Left lobe of liver (tissue), 2 donors: ENCODE data around the gene SND1. TPM values are rescaled to one million over a fixed set of nuclear protein-coding genes. Genes with fewer than 3 reads are reported as not detected.
A peak's percentile ranks its signal among the peaks of the same experiment; 100 is the strongest.
"Not testable (repeated sequence)": the region's sequence is repeated elsewhere in the genome, so short reads cannot be mapped to it uniquely, and the experiment has no call there.

Experiments used
- ATAC-seq: fragments of 200-7000 bp; cut with Tn5 transposase; one replicate; pipeline ENCODE4 v1.9.1; 2020; ENCODE audit warnings: mild to moderate bottlenecking, moderate library complexity
- DNase-seq: peaks from one replicate; pipeline ENCODE4 v3.0.0-alpha.2; 2020; ENCODE audit warnings: low spot score
- total RNA-seq: library from RNA; stranded (reverse); gene quantifications from one replicate; pipeline ENCODE4 v1.2.1, GENCODE V29; 2021
- donor health status: DM: no; HTN: no; CAD: no; lungs with moderate emphysema.
- donor health status: DM: no; HTN: yes; CAD: no.

Gene SND1
- total RNA-seq, 1 donor from 2014 or later: 152 TPM

DNA sequence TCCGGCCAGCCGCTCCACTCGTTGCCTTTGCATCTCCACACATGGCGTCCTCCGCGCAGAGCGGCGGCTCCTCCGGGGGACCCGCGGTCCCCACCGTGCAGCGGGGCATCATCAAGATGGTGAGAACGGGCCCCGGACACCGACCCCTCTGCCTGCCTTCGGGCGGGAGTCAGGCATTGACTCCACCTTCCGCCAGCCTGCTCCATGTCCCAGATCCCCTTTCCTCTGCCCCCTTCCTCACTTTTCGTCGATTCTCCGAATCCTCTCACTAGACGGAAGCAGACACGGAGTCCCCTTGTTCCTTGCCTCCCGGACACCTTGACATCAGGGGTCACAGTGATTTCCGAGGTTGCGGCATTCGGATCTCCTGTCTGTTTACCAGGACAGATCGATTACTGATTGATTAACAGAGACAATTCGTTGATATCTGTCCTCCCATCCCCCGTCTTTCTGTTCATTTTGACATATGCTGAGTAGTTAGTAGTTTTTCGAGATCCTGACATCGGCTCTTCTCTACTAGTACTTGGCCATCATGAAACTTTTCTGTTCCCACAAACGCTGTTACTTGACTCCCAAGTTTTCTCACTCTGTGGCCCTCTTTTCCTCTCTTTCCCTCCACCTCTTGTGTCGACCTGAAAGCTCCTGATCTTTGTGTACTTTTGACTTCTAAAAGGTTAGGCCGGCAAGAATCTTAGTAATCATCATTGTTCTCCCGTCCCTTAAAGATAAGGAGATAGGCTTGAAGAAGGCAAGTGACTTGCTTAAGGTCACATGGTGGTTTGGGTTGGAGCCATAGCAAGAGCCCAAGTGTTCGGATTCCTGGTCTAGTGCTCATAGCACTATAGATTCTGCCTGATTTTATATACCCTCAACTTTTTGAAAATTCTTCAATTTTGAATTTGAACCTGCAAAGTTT, 597 bp downstream of the SND1 start:
- DNase-seq (no peak), ATAC-seq (no peak)

DNA sequence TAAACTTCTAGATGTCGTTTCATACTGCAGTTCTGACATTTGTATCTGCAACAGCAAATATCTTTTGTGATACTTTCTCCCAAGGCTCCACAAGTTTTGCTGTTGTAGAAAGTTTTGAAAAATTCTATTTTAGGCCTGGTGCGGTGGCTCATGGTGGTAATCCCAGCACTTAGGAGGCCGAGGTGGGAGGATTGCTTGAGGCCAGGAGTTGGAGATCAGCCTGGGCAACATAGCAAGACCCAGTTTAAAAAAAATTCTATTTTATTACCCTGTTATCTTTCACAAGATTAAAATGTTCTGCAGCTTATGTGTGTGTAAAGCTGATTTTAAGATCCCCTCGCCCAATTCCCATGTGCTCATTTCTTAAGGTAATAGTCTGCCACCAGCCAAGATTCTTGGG, 1.4 kb downstream of the SND1 start:
- ATAC-seq (no peak), DNase-seq (no peak)

DNA sequence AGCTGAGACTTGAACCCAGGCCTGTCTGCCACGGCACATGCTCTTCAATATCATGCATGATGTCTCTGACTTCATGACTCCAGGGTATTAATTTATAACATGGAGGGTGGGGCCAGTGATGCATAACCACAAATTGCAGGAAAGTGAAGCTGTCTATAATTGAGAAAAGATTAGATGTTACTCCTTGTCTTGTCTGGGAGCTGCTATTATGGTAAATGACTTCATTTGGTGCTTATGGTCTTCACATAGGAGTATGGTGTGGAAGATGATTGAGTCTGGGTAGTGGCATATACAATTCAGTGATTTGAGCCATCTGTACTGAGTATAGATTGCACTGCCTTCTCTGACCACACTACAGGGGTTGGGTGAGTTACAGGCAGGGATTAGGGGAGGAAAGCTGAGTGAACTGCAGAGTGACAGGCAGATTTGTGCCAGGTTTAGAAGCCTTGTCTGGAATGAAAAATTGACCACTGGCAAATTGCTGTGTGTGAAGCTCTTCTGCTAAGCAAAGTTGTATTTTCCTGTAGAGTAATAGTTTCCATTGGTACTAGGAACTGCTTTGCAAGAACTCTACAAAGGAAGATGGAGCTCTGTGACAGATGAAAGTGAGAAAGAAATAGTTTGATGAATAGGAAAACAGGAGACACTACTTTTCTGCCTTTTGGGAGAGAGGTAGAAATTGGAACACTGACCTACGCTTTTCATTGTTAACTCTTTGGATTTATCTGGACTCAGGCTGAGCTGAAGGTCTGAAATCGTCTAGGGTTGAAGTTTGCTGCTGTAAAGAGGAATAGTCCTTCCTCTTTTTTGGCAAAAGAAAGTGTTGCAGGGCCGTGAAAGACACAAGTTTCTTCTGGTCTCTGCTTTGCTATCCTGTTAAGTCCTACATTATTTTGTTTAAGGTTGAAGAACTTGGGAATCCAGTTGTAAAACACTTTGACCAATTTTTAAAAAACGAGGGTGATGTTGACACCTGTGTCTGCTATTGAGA, 2.7 kb downstream of the SND1 start:
- DNase-seq (no peak), ATAC-seq (no peak)

DNA sequence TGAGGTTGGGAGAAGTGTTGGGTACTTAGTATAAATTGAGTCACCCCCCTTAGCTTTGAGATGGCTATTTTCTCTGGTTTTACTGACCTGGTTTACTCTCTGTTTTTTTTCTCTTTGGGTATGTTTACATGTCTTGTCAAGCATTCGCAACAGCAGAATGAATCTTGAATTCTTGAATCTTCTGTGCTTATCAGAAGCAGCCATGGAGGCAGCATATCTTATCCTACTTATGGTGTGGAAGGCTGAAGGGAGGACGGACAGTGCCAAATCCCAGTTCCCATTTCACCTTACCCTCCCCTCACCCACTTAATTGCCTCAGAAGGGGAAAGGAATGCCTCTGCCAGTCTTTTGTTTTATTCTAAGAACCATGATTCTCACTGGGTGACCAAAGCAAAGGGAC, 3.7 kb downstream of the SND1 start:
- ATAC-seq (no peak), DNase-seq (no peak)

DNA sequence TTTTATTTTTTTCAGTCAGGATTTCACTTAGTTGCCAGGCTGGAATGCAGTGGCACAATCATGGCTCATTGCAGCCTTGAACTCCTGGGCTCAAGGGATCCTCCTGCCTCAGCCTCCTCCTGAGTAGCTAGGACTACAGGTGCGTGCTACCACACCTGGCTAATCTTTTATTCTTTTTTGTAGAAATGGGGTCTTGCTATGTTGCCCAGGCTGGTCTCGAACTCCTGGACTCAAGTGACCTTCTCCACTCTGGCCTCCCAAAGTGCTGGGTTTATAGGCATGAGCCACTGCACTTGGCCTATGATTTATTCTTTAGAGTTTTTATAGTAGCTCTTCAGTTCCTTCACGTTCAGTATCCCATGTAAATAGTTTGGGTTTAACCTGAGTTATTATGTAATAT, 5.5 kb downstream of the SND1 start:
- DNase-seq (no peak), ATAC-seq (no peak)

DNA sequence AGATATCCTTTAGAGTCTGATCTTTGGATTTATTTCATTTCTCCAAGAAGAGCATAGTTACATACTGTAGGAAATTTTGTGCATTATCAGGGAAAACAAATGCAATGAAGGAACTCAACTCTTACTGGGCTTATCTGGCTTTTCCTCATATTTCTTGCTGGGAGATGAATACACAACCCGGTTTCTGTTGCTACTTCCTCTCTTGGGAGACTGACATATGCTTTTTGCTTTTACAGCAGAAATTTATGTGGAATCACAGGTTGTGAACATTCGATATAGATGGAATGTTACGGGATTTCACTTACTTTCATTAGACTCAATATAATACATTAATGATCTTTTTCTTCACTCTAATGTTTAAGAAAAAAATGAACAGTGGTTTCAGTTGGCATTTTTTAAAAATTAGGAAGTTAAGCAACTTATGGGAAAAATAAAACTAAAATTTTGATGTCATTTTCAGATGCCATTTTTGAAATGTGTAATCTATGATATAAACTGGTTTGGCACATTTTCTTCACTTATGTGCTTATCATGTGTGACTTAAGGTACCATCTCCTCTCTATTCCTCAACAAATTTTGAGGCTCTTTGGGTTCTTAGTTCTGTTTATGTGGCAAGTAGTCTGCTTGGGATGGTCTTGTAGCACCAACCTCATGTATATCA, 7.1 kb downstream of the SND1 start:
- ATAC-seq (no peak), DNase-seq (no peak)

DNA sequence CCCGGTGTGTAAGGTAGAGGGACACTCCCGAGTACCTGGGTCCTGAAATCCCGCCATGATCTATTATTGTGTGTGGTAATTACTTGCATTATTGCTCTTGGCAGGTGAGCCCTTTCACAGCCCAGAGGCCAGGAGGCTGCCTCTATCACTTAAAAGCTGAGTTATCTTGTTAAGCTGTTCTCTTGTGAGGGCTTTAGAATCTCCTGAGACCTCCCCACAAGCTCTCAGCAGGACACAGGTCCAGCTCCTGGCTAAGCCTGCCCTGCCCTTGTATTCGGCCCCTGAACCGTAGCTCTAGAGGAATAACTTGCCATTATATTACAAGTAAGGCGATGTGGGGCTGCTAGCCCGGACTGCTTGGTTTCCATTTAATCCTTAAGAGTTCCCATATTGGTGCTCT, 13.9 kb downstream of the SND1 start:
- ATAC-seq: no peak
- DNase-seq: no peak

DNA sequence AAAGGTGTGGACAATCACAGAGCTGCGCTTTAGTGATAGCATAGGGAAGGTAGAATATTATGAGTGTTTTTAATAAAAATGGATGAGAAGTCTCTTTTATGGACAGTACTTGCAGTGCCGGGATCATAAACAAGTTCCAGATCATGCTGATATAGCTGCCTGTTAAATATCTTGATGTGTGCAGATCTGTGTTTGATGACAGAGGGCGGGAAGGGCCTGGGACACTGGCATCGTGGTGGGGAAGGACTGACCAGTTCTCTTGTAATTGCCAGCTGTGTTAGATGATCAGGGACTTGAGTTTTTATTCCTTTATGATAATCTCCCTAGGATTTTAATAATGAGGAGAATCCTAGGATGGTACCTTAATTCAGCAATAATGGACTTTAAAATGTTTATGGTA, 14.6 kb downstream of the SND1 start:
- ATAC-seq: no peak
- no peak for DNase-seq

DNA sequence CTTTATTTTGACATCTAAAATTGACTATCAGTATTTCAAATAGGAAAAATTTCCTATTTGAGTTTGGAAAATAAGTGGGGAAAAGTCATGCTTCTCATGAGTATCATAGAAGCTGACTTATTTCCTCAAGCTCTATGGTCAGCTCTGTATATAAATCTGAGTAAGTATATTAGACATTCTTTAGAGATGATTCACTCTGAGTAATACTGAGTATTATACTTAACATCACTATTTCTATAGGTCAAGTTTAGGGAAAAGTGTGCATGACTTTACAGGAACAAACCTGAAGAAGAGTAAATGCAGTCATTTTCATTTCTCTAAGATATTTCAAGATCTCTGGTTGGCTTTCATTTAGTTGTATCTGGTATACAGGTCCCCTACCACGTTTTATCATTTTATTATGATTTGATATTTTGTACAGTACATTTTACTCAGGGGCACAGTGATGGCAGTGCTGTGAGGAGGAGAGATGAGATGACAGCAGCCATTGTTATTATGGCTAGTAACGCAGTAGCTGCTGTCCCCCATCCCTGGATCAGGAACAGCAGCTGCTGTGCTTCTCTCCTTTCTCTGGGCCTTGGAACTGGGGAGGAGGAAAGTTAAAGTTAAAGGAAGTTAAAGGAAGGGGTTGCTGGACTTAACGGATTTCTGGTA, 15.2 kb downstream of the SND1 start:
- no peak for ATAC-seq
- no peak for DNase-seq

DNA sequence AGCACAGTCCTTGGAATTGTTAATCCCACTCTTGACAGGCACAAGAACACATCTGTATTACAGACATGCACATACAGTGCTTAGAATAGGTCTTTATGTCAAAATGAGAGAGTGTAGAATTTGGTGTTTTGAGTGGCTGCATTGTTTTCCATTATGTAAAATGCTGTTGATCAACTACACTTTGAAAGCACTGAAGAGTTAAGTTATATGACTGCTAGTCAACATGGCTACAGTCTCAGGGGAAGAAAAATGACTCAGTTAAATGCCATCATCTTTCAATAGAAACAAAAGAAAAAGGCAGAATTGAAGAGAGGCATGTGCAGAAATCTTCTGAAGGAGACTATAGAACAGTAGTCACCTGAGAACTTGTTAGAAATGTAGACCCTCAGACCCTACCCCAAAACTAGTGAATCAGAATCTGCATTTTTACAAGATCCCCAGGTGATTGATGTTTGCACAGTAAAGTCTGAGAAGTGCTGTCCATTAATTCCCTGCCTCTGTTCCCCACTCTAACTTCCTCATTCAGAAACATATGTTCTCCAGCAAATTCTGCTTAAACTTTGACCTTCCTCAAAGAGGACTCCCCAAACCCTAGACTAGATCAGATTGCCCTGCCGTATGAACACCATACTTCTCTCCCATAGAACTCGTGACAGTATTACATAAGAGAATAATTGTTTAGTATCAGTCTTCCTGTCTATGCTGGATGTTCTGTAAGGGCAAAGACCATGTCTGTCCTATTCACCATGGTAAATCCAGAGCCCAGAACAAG, 16.0 kb downstream of the SND1 start:
- no peak for DNase-seq
- ATAC-seq: peak; percentile 48

DNA sequence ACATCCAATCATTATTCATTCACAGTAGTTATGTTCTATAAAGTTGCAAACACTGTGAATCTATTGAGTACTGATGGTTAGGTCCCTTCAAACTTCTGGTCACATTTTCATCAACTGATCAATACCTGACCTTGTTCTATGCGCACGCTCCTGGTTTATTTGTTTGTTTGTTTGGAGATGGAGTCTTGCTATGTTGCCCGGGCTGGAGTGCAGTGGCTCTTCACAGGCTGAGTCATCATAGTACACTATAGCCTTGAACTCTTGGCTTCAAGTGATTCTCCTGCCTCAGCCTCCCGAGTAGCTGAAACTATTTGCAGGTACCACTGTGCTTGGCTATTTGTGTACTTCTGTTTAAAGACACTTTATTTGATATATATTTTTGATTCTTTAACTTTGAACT, 19.3 kb downstream of the SND1 start:
- DNase-seq: no peak
- ATAC-seq: no peak

DNA sequence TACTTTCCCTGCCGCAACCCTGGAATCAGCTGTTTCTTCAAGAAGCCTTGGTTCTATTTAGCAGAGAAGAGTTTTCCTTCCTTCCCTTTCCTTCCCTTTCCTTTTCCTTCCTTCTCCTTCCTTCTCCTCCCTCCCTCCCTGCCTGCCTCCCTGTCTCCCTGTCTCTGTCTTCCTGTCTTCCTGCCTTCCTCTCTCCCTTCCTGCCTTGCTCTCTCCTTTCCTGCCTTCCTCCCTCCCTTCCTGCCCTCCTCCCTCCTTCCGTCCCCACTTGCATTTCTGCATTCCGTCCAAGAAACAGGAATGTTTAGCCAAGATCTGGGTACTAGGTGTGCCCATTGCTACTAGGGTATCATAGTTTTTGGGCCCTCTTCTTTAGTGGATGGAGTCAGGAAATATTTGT, 21.9 kb downstream of the SND1 start:
- DNase-seq (no peak), ATAC-seq (no peak)

DNA sequence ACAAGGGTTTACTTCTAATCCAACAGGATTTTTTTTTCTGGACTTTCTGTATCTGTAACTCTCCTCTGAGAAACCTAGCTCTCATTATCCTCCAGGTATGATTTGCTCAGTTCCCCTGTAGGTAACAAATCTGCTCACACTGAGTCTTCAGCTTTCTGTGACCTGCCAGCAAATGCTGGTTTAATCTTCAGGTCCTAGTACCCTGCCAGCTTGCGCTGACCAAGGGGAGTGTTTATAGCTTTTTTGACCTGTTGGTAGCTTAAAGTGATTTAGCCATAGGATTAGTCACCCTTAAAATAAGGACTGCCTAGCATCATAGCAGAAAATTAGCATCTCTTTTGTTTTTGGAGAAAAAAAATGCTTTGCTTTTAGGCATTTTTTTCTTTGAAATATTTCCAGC, 22.4 kb downstream of the SND1 start:
- DNase-seq (no peak), ATAC-seq (no peak)

DNA sequence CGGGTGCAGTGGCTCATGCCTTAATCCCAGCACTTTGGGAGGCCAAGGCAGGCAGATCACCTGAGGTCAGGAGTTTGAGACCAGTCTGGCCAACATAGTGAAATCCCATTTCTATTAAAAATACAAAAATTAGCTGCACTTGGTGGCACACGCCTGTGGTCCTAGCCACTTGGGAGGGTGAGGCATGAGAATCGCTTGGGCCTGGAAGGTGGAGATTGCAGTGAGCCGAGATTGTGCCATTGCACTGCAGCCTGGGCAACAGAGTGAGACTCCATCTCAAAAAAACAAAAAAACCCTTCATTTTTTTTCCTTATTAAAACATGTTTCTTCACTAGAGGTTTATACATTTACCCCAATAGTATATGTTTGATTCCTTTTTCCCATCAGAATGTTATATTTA, 22.9 kb downstream of the SND1 start:
- ATAC-seq, DNase-seq: not testable (repeated sequence)

DNA sequence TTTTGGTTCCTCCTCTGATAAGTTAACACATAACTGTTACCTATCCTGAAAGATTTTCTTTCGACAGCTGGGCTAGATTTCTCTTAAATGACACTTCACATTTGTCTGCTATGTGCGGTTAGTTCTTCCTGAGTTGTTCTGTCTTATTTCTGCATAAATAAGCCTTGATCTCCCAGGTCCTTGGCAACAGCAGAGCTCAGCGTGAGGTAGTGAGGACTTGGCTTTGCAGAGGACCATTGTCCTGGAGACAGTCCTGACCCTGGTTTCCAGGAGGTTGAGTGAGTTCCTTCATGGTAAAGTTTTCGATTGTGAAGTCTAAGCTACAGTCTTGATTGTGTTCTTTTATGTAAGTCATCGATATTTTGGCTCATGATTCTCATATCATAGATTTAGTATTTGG, 23.7 kb downstream of the SND1 start:
- ATAC-seq (no peak), DNase-seq (no peak)

DNA sequence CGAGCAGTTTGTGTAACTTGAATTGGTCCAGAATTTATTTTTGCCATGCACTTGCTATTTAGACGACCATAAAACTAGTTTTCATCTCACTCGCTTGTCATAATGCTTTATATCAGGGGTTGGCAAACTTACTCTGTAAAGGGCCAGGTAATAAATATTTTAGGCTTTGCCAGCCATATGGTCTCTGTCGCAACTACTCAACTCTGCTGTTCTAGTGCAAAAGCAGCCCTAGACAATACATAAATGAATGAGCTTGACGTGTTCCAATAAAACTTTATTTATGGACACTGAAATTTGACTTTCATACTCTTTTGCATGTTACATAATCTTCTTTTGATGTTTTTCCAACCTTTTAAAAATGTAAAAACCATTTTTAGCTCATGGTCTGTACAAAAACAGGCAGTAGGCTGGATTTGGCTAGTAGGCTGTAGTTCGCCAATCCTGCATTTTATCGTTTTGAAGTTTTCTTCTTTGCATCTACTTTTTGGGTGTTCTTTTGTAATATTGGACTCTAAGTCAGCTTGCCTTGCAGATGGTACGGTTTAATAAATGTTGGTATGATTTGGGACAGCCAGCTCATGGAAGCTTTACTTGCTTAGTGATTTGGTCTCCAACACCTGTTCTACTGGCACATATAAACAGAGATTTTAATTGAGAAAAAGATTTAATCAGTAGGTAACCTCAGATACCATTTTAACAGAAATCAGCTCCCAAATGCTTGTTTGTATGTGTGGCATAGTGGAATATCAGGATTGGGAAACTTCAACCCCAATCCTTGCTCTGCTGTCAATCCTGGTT, 25.6 kb downstream of the SND1 start:
- ATAC-seq: peak; percentile 20
- DNase-seq: no peak

DNA sequence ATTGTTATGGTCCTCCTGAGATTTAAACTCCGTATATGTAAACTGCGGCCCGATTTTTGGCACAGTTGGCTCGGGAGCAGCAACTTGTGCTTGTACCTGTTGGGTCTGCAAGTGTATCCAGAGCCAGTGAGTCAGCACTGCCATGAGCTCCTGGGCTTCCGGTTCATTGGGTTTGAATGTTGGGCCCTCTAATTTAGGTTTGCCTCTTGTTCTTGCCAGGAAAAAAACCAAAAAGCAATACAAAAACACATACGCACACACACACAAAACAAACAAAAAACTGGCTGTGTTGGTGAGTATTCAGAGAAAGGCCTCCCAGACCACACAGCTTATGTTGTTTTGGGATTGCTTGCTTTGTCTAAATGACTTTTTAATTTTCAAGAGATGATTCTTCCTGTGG, 26.3 kb downstream of the SND1 start:
- ATAC-seq (peak; percentile 45), DNase-seq (no peak)

DNA sequence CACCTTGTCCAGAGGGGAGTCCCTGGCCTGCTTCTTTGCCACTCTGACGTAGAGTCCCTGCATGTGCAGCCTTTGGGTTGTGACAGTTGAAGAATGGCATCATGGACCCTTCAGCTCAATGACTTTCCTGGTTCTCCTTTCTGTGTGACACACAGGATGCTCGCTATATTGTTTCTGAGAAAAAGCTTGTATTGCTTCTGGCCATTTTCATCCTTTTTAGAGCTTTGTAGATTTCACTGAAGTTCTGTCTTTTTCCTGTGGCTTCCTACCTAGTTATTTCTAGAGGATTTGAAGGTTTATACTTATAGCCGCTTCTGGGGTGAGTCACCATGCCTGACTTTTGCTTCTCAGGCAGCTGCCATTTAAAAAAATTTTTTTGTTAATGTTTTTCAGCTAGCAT, 27.0 kb downstream of the SND1 start:
- DNase-seq: no peak
- no peak for ATAC-seq

DNA sequence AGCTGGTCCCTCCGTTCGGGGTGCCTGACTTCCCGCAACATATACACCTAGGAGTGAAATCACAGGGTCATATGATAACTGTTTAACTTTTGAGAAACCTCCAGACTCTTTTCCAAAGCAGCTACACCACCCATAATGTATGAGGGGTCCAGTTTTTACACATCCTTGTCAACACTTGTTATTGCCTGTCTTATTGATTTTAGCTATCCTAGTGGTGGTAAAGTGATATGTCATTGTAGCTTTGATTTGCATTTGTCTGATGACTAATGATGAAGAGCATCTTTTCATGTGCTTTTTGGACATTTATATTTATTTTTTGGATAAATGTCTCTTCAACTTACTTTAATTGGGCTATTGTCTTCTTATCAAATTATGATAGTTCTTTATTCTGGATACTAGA, 29.0 kb downstream of the SND1 start:
- ATAC-seq (no peak), DNase-seq (no peak)
